Activated T-cell treated with anti-CD3 and anti-CD28 coated beads, Interleukin-2, amount 50 U/mL, for 72 hours (primary cell): ENCODE results near the gene CACNA1C. TPM values are rescaled to one million over a fixed set of nuclear protein-coding genes. Genes with fewer than 3 reads are reported as not detected.

Experiments
- ATAC-seq, 2 donors: fragments of 150-1000 bp; cut with Tn5 transposase; replicated peaks in 1 of 2; 2 replicates each; pipeline ENCODE4 v1.10.0; 2021; ENCODE audit warnings: moderate library complexity in 2 of 2, mild to moderate bottlenecking in 1 of 2
- DNase-seq, 2 donors: peaks; one replicate each; pipeline ENCODE4 v3.0.0; 2021 to 2022; ENCODE audit warnings: mixed read lengths in 1 of 2
- H3K27ac Mint-ChIP-seq: one replicate; pipeline ENCODE4 v1.8.0; 2022; ENCODE audit warnings: mild to moderate bottlenecking, moderate library complexity, mixed read lengths
- H3K27me3 Mint-ChIP-seq: one replicate; pipeline ENCODE4 v1.8.0; 2022; ENCODE audit warnings: low read depth, mixed read lengths
- H3K36me3 Mint-ChIP-seq, 2 donors: one replicate each; pipeline ENCODE4 v1.8.0; 2022; ENCODE audit warnings: mixed read lengths in 2 of 2, mild to moderate bottlenecking in 1 of 2; ENCODE audit not compliant: insufficient read depth in 2 of 2
- H3K4me1 Mint-ChIP-seq: one replicate; pipeline ENCODE4 v1.8.0; 2022; ENCODE audit warnings: low read depth, mixed read lengths
- H3K4me3 Mint-ChIP-seq, 2 donors: one replicate each; pipeline ENCODE4 v1.8.0; 2022; ENCODE audit warnings: mild to moderate bottlenecking in 2 of 2, mixed read lengths in 2 of 2, moderate library complexity in 2 of 2
- H3K9me3 Mint-ChIP-seq, 2 donors: one replicate each; pipeline ENCODE4 v1.8.0; 2022; ENCODE audit warnings: mixed read lengths in 2 of 2
- total RNA-seq, 2 donors: library from RNA; stranded (reverse); gene quantifications; one replicate each; pipeline ENCODE4 v1.2.3, GENCODE V29; 2022

Gene CACNA1C
- total RNA-seq, 2 donors from 2014 or later: 0.14 to 0.21 TPM

DNA sequence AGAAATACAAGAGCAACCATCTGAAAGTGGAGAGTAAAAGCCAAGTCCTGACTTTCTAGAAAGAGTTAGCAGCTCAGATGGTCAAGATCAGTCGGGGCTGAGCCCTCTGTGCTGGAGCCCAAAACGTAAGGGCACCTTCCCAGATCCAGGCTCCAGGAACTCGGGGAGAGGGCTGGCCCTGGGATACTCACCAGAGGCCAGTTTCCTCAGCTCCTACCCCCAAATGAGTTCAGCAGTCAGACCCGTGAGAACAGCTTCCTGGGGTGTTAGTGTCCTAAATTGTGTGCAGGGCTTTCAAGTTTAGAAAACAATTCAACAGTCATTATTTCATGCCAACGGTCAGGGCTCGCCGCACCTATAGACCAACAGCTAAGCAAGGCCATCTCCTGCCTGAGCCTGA is 594.4 kb downstream of the CACNA1C start:
- no peaks in the 10 kb centered on the region for H3K36me3 Mint-ChIP-seq
- DNase-seq (no peak), ATAC-seq (no peak)
- no peak overlapping the region for H3K27ac Mint-ChIP-seq
- no peak overlapping the region for H3K4me3 Mint-ChIP-seq
- no peaks in the 10 kb centered on the region for H3K9me3 Mint-ChIP-seq
- H3K4me1 Mint-ChIP-seq: peaks cover 6% of the 10 kb centered on the region
- H3K27me3 Mint-ChIP-seq: peaks cover 50% of the 10 kb centered on the region

GRCh38 chr12:2648406-2648805 is 595.6 kb downstream of the CACNA1C start:
- no peak overlapping the region for H3K4me3 Mint-ChIP-seq
- H3K36me3 Mint-ChIP-seq: no peaks in the 10 kb centered on the region
- H3K9me3 Mint-ChIP-seq: no peaks in the 10 kb centered on the region
- ATAC-seq (no peak), DNase-seq (no peak)
- peaks cover 46% of the 10 kb centered on the region for H3K27me3 Mint-ChIP-seq
- no peaks in the 10 kb centered on the region for H3K4me1 Mint-ChIP-seq
- H3K27ac Mint-ChIP-seq: no peak overlapping the region

GRCh38 chr12:2649201-2650030 is 596.6 kb downstream of the CACNA1C start:
- Mint-ChIP-seq H3K9me3 (no peaks in the 10 kb centered on the region), H3K27ac (no peak overlapping the region), H3K4me1 (no peaks in the 10 kb centered on the region), H3K27me3 (peaks cover 37% of the 10 kb centered on the region), H3K36me3 (no peaks in the 10 kb centered on the region), H3K4me3 (no peak overlapping the region)
- DNase-seq (no peak), ATAC-seq (no peak)

DNA sequence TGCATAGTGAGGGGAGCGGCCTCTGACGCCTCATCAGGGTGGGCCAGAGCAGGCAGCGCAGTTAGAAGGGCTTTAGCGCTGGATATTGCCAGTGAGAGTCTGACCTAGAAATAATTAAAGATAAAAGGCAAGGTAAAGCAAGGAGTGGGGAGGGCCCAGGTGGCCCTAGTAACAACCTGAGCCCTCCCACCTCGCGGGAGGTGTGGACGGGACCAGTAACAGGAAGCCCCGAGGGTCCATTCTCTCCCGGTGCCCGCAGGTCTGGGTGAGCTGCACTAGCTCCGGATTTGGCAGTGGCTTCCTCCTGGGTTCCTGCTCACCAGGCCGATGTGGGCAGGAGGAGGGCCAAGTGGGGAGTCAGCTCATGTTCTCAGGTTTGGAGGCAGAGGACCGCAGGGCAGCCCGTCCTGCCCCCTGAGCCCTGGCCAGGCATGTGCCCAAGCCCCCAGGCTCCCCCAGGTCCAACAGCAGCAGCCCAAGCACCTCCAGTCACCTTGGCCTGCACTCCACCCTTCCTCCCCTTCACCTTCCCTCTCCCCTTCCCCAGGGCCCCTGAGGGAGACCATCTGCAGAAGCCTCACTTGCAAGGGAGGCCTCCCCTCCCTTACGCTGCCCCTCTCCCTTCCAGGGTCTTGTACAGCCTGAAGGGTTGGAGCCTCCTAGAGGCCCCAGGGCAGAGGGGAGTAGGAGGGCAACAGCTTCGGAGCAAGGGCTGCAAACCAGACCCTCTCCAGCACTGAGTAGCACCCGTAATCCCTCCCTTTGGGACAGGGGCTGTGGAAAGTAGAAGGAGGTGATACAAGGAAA is 597.7 kb downstream of the CACNA1C start:
- H3K27me3 Mint-ChIP-seq: peaks cover 28% of the 10 kb centered on the region
- no peak for DNase-seq
- H3K36me3 Mint-ChIP-seq: no peaks in the 10 kb centered on the region
- H3K27ac Mint-ChIP-seq: no peak overlapping the region
- H3K4me3 Mint-ChIP-seq: no peak overlapping the region
- ATAC-seq: no peak
- no peaks in the 10 kb centered on the region for H3K9me3 Mint-ChIP-seq
- H3K4me1 Mint-ChIP-seq: no peaks in the 10 kb centered on the region

GRCh38 chr12:2651068-2651965 is 598.5 kb downstream of the CACNA1C start:
- H3K27me3 Mint-ChIP-seq: peaks cover 19% of the 10 kb centered on the region
- no peak overlapping the region for H3K27ac Mint-ChIP-seq
- no peak for ATAC-seq
- no peaks in the 10 kb centered on the region for H3K36me3 Mint-ChIP-seq
- no peaks in the 10 kb centered on the region for H3K4me1 Mint-ChIP-seq
- no peak overlapping the region for H3K4me3 Mint-ChIP-seq
- no peak for DNase-seq
- H3K9me3 Mint-ChIP-seq: no peaks in the 10 kb centered on the region

DNA sequence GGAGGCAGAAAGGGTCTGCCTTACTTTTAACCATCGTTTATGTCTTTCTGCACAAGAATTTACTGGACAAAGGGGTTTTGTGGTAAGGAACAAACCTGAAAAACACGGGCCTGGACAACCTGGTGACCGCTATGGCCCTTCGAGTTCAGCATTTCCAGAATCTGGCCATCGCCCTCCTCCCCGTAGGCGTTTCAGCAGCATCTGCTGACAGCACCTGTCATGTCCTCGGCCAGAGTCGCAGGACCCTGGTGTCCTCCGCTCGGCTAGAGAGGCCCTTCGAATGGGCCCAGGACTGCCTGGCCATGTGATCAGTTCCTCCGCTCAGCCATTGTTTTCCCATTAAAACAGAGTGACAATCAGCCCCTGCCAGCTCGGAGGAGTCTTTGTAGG is 599.2 kb downstream of the CACNA1C start:
- no peak overlapping the region for H3K4me3 Mint-ChIP-seq
- H3K27me3 Mint-ChIP-seq: peaks cover 12% of the 10 kb centered on the region
- DNase-seq: no peak
- H3K9me3 Mint-ChIP-seq: no peaks in the 10 kb centered on the region
- H3K36me3 Mint-ChIP-seq: no peaks in the 10 kb centered on the region
- no peak for ATAC-seq
- H3K27ac Mint-ChIP-seq: no peak overlapping the region
- no peaks in the 10 kb centered on the region for H3K4me1 Mint-ChIP-seq

GRCh38 chr12:2652401-2653081 is 599.8 kb downstream of the CACNA1C start:
- no peaks in the 10 kb centered on the region for H3K9me3 Mint-ChIP-seq
- no peak overlapping the region for H3K4me3 Mint-ChIP-seq
- peaks cover 10% of the 10 kb centered on the region for H3K27me3 Mint-ChIP-seq
- DNase-seq (no peak), ATAC-seq (no peak)
- no peak overlapping the region for H3K27ac Mint-ChIP-seq
- H3K36me3 Mint-ChIP-seq: no peaks in the 10 kb centered on the region
- H3K4me1 Mint-ChIP-seq: no peaks in the 10 kb centered on the region

DNA sequence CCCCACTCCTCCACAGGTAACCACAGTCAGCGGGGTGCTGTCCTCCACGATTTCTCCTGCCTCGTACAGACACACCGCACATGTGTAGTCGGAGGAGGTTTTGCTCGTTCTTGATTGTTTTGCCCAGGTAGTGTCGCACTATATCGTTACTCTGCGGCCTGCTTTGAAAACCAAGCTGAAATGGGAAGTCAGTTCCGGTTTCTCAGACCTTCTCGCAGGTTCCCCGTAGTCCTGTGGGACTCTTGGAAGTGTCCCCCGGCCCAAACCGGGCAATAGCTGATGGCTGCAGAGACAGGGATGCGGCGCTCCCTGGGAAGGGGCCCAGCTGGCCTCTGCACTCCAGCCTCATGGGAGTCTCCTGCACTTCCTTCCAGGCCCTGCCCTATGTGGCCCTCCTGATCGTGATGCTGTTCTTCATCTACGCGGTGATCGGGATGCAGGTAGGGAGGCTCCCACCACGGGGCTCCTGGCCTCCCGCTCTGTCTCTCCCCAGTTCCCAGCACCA is 600.7 kb downstream of the CACNA1C start:
- DNase-seq: no peak

GRCh38 chr12:2654311-2654710 is 601.5 kb downstream of the CACNA1C start:
- Mint-ChIP-seq H3K36me3 (no peaks in the 10 kb centered on the region), H3K27ac (no peak overlapping the region), H3K27me3 (peaks cover 10% of the 10 kb centered on the region), H3K9me3 (no peaks in the 10 kb centered on the region), H3K4me3 (no peak overlapping the region), H3K4me1 (no peaks in the 10 kb centered on the region)
- no peak for DNase-seq
- no peak for ATAC-seq

More for the DNA sequence above, 600.7 kb downstream of the CACNA1C start:
- Mint-ChIP-seq H3K9me3 (no peaks in the 10 kb centered on the region), H3K27ac (no peak overlapping the region), H3K4me3 (no peak overlapping the region), H3K27me3 (peaks cover 10% of the 10 kb centered on the region), H3K36me3 (no peaks in the 10 kb centered on the region), H3K4me1 (no peaks in the 10 kb centered on the region)
- ATAC-seq: no peak

DNA sequence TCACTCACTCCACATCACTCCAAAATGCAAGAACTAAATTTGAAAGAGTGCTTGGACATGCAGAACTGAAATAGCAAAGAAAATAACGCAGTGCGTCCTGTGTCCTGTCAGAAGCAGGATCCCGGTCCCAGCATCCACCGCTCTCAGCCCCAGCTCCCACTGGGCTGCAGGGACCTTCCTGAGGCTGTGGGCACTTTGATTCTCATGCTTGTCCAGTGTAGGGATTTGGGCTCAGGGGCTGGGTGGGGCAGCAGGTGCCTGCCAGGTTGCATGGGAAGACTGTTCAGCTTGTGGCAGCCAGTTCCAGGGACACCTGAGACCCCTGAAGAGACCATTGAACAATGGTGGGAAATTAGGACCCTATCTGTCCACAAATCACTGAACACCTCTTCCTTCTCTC is 602.0 kb downstream of the CACNA1C start:
- H3K27me3 Mint-ChIP-seq: peaks cover 6% of the 10 kb centered on the region
- H3K9me3 Mint-ChIP-seq: no peaks in the 10 kb centered on the region
- no peaks in the 10 kb centered on the region for H3K36me3 Mint-ChIP-seq
- no peak for DNase-seq
- H3K4me1 Mint-ChIP-seq: no peaks in the 10 kb centered on the region
- H3K27ac Mint-ChIP-seq: no peak overlapping the region
- no peak overlapping the region for H3K4me3 Mint-ChIP-seq
- ATAC-seq: no peak

GRCh38 chr12:2662524-2662923 is 609.7 kb downstream of the CACNA1C start:
- H3K9me3 Mint-ChIP-seq: no peaks in the 10 kb centered on the region
- H3K36me3 Mint-ChIP-seq: no peaks in the 10 kb centered on the region
- H3K27ac Mint-ChIP-seq: no peak overlapping the region
- no peaks in the 10 kb centered on the region for H3K4me1 Mint-ChIP-seq
- DNase-seq (no peak), ATAC-seq (no peak)
- H3K4me3 Mint-ChIP-seq: no peak overlapping the region
- no peaks in the 10 kb centered on the region for H3K27me3 Mint-ChIP-seq

DNA sequence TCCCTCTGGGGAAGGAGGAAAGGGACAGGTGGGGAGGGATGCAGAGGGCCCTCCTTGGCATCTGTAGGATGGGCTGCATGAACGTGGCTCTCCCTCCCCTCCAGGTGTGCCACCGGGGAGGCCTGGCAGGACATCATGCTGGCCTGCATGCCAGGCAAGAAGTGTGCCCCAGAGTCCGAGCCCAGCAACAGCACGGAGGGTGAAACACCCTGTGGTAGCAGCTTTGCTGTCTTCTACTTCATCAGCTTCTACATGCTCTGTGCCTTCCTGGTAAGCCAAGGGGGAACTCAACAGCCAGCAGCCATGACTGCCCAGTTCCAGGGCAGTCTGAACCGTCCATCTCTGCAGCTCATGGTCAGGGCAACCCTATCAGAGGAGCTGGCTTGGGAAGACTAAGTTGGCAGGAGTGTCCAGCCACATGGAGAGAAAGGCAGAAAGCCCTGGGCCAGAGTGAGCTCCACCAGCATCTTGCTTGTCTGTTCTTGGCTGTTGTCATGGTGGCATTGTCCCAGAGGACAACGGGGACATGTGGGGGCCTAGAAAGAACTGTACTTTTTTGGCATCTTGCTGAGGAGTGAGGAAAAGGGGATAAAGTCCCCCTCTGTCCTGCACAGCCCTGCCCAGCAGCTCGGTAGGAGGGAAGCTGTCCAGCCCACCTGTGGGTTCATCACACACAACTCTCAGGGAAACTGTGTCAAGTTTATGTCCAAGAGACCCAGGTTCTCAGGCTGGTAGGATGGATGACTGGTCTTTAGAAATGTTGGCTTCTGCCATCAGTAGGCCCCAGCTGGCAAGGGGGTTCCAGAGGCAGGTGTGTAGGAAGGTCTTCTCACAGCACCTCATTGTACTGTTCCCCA is 612.2 kb downstream of the CACNA1C start:
- Mint-ChIP-seq H3K4me1 (no peaks in the 10 kb centered on the region), H3K36me3 (no peaks in the 10 kb centered on the region), H3K27me3 (no peaks in the 10 kb centered on the region), H3K9me3 (no peaks in the 10 kb centered on the region), H3K27ac (no peak overlapping the region), H3K4me3 (no peak overlapping the region)
- DNase-seq (no peak), ATAC-seq (no peak)
